WTC11 (cell line): ENCODE data around the gene AGPAT3. TPM values are rescaled to one million over a fixed set of nuclear protein-coding genes. Genes with fewer than 3 reads are reported as not detected.

ENCODE experiments used
- ATAC-seq: fragments of 200-7000 bp; cut with Tn5 transposase; 2 replicates; pipeline ENCODE4 v1.10.0; 2021; ENCODE audit warnings: mild to moderate bottlenecking, moderate library complexity
- CTCF ChIA-PET: fragments of 300-600 bp; sonication (Branson Sonifier 250); formaldehyde crosslinking; loops from one replicate; lab custom pipeline; 2021; ENCODE audit warnings: antibody characterized with exemption; lab: Charles Lee
- POLR2A ChIA-PET: fragments of 350-600 bp; sonication (Branson Sonifier 250); formaldehyde crosslinking; loops from one replicate; lab custom pipeline; 2021; ENCODE audit warnings: antibody characterized with exemption; lab: Charles Lee
- DNase-seq: peaks from one replicate; pipeline ENCODE4 v3.0.0; 2021; ENCODE audit warnings: low spot score
- H3K27ac Mint-ChIP-seq: 2 replicates; pipeline ENCODE4 v1.8.0; 2021; ENCODE audit warnings: mixed read lengths
- H3K27me3 Mint-ChIP-seq: 2 replicates; pipeline ENCODE4 v1.8.0; 2021; ENCODE audit warnings: low read depth, mild to moderate bottlenecking, moderate library complexity, mixed read lengths
- H3K36me3 Mint-ChIP-seq: 2 replicates; pipeline ENCODE4 v1.8.0; 2021; ENCODE audit warnings: mixed read lengths
- H3K4me1 Mint-ChIP-seq: 2 replicates; pipeline ENCODE4 v1.8.0; 2022; ENCODE audit warnings: mixed read lengths
- H3K4me3 Mint-ChIP-seq: 2 replicates; pipeline ENCODE4 v1.8.0; 2021; ENCODE audit warnings: mild to moderate bottlenecking, moderate library complexity, mixed read lengths
- H3K9me3 Mint-ChIP-seq: 2 replicates; pipeline ENCODE4 v1.8.0; 2021; ENCODE audit warnings: mixed read lengths
- EMX1 ChIP-seq: fragments of 250-450 bp; sonication (Bioruptor Pico); IDR thresholded peaks from 2 replicates; pipeline ENCODE4 v1.8.0; 2021; ENCODE audit warnings: mild to moderate bottlenecking
- FOXK1 ChIP-seq: sonication (generic); formaldehyde crosslinking; IDR thresholded peaks from 2 replicates; pipeline ENCODE4 v1.8.0; 2022; ENCODE audit warnings: mild to moderate bottlenecking, moderate library complexity, missing genetic modification reagents
- GABPB1 ChIP-seq: sonication (generic); formaldehyde crosslinking; IDR thresholded peaks from 2 replicates; pipeline ENCODE4 v1.8.1; 2023; ENCODE audit warnings: mild to moderate bottlenecking, missing genetic modification reagents
- NR1H2 ChIP-seq: sonication (generic); formaldehyde crosslinking; IDR thresholded peaks from 2 replicates; pipeline ENCODE4 v1.9.0; 2021; ENCODE audit warnings: mild to moderate bottlenecking, moderate library complexity, missing genetic modification reagents
- SMAD4 ChIP-seq: sonication (generic); formaldehyde crosslinking; IDR thresholded peaks from 2 replicates; pipeline ENCODE4 v1.8.0; 2022; ENCODE audit warnings: mild to moderate bottlenecking, missing genetic modification reagents
- TP53 ChIP-seq: sonication (generic); formaldehyde crosslinking; IDR thresholded peaks from 2 replicates; pipeline ENCODE4 v1.8.1; 2023; ENCODE audit warnings: mild to moderate bottlenecking, missing genetic modification reagents
- ZNF263 ChIP-seq: sonication (generic); formaldehyde crosslinking; IDR thresholded peaks from 2 replicates; pipeline ENCODE4 v1.8.1; 2022; ENCODE audit warnings: low read depth, mild to moderate bottlenecking, moderate library complexity, missing genetic modification reagents
- ZNF423 ChIP-seq: fragments of 250-450 bp; sonication (Bioruptor Pico); IDR thresholded peaks from 2 replicates; pipeline ENCODE4 v2.1.2; 2022; ENCODE audit warnings: mild to moderate bottlenecking, moderate library complexity
- ZNF671 ChIP-seq: fragments of 250-450 bp; sonication (Bioruptor Pico); IDR thresholded peaks from 2 replicates; pipeline ENCODE4 v1.8.0; 2021; ENCODE audit warnings: mild to moderate bottlenecking
- total RNA-seq: library from RNA; stranded (reverse); gene quantifications from 3 replicates; pipeline ENCODE4 v1.2.3, GENCODE V29; 2021
- TF ChIP-seq, protein P1 (sequence below): sonication (generic); formaldehyde crosslinking; IDR thresholded peaks from 2 replicates; pipeline ENCODE4 v1.8.1; 2023; ENCODE audit warnings: mild to moderate bottlenecking, missing genetic modification reagents, borderline replicate concordance
- TF ChIP-seq, protein P2 (sequence below): fragments of 250-450 bp; sonication (Bioruptor Pico); conservative IDR thresholded peaks from 2 replicates; pipeline ENCODE4 v1.9.0; 2021; ENCODE audit warnings: mild to moderate bottlenecking
- TF ChIP-seq, protein P3 (sequence below): fragments of 250-450 bp; sonication (Bioruptor Pico); IDR thresholded peaks from 2 replicates; pipeline ENCODE4 v1.9.0; 2021; ENCODE audit warnings: mild to moderate bottlenecking
- TF ChIP-seq, protein P4 (sequence below): sonication (generic); formaldehyde crosslinking; IDR thresholded peaks from 2 replicates; pipeline ENCODE4 v1.8.0; 2023; ENCODE audit warnings: mild to moderate bottlenecking, missing genetic modification reagents
- TF ChIP-seq, protein P5 (sequence below): sonication (generic); formaldehyde crosslinking; conservative IDR thresholded peaks from 2 replicates; pipeline ENCODE4 v1.8.1; 2023; ENCODE audit warnings: mild to moderate bottlenecking, low read depth, missing genetic modification reagents, moderate library complexity

AGPAT3 gene
- total RNA-seq, 1 experiment from 2014 or later = 5.6 TPM

DNA sequence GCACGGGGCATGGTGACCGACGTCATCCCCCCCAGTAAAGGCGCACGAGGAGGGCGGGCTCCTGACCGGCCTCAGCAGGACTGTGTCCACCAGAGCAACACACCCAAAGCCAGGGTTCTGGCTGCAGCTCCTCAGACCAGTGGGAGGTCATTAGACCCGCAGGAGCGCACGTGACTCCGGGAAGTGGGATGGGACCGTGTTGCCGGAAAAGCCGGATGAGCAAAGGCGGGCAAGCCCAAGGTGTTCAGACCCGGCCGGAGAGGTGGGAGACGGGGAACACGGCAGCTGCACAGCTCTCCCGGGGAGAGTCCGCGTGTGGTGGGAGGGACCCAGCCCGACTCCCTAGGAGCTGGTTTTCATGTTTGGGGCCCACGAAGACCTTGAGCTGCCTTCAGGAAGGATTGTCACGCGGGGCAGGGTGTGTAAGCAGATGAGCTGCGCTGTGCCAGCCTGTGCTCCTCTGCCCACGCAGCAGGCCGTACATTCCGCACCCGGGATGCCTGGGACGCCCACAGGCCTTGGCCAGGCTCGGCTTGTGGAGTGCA is 126.5 kb downstream of the AGPAT3 start:
- Mint-ChIP-seq H3K4me1 (peaks cover under 1% of the 10 kb centered on the region; the same call in 1 of the 2 replicates), H3K36me3 (no peaks in the 10 kb centered on the region), H3K27ac (no peak overlapping the region), H3K4me3 (no peak overlapping the region), H3K27me3 (no peaks in the 10 kb centered on the region; the same call in 1 of the 2 replicates), H3K9me3 (no peaks in the 10 kb centered on the region)
- TF ChIP-seq ZNF671 (CRISPR knock-in tag) (no peak), ZNF263 (CRISPR knock-in tag) (no peak), EMX1 (no peak), GABPB1 (CRISPR knock-in tag) (no peak), FOXK1 (CRISPR knock-in tag) (no peak), SMAD4 (no peak), TP53 (CRISPR knock-in tag) (no peak)
- TF ChIP-seq, protein P1, sequence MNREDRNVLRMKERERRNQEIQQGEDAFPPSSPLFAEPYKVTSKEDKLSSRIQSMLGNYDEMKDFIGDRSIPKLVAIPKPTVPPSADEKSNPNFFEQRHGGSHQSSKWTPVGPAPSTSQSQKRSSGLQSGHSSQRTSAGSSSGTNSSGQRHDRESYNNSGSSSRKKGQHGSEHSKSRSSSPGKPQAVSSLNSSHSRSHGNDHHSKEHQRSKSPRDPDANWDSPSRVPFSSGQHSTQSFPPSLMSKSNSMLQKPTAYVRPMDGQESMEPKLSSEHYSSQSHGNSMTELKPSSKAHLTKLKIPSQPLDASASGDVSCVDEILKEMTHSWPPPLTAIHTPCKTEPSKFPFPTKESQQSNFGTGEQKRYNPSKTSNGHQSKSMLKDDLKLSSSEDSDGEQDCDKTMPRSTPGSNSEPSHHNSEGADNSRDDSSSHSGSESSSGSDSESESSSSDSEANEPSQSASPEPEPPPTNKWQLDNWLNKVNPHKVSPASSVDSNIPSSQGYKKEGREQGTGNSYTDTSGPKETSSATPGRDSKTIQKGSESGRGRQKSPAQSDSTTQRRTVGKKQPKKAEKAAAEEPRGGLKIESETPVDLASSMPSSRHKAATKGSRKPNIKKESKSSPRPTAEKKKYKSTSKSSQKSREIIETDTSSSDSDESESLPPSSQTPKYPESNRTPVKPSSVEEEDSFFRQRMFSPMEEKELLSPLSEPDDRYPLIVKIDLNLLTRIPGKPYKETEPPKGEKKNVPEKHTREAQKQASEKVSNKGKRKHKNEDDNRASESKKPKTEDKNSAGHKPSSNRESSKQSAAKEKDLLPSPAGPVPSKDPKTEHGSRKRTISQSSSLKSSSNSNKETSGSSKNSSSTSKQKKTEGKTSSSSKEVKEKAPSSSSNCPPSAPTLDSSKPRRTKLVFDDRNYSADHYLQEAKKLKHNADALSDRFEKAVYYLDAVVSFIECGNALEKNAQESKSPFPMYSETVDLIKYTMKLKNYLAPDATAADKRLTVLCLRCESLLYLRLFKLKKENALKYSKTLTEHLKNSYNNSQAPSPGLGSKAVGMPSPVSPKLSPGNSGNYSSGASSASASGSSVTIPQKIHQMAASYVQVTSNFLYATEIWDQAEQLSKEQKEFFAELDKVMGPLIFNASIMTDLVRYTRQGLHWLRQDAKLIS = no peak
- TF ChIP-seq, protein P2, sequence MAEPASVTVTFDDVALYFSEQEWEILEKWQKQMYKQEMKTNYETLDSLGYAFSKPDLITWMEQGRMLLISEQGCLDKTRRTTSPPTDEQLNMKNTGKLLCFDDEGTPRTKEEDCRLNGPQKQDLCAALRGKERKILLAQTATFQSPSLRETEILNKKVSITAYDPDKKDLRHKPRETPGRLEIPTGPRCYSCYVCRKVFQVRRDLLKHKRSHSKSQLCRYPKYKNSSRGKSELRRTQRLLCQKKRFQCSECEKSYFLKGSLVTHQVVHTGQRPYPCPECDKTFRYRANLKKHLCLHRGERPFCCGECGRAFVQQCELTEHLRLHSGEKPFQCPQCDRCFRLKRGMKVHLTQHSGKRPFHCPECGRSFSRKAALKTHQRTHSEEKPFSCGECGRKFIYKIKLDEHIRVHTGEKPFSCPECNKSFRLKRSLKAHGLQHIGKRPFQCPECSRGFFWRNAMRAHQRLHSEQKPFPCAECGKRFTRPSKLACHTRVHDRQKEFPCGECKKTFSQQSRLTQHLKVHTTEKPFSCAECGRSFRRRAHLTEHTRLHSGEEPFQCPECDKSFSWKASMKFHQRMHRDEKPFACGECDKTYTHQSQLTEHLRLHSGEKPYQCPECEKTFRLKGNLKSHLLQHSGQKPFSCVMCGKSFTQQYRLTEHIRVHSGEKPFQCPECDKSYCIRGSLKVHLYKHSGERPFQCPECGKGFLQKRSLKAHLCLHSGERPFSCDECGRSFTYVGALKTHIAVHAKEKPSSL = no peak
- TF ChIP-seq, protein P3, sequence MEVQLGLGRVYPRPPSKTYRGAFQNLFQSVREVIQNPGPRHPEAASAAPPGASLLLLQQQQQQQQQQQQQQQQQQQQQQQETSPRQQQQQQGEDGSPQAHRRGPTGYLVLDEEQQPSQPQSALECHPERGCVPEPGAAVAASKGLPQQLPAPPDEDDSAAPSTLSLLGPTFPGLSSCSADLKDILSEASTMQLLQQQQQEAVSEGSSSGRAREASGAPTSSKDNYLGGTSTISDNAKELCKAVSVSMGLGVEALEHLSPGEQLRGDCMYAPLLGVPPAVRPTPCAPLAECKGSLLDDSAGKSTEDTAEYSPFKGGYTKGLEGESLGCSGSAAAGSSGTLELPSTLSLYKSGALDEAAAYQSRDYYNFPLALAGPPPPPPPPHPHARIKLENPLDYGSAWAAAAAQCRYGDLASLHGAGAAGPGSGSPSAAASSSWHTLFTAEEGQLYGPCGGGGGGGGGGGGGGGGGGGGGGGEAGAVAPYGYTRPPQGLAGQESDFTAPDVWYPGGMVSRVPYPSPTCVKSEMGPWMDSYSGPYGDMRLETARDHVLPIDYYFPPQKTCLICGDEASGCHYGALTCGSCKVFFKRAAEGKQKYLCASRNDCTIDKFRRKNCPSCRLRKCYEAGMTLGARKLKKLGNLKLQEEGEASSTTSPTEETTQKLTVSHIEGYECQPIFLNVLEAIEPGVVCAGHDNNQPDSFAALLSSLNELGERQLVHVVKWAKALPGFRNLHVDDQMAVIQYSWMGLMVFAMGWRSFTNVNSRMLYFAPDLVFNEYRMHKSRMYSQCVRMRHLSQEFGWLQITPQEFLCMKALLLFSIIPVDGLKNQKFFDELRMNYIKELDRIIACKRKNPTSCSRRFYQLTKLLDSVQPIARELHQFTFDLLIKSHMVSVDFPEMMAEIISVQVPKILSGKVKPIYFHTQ (CRISPR knock-in tag) = no peak
- TF ChIP-seq, protein P4, sequence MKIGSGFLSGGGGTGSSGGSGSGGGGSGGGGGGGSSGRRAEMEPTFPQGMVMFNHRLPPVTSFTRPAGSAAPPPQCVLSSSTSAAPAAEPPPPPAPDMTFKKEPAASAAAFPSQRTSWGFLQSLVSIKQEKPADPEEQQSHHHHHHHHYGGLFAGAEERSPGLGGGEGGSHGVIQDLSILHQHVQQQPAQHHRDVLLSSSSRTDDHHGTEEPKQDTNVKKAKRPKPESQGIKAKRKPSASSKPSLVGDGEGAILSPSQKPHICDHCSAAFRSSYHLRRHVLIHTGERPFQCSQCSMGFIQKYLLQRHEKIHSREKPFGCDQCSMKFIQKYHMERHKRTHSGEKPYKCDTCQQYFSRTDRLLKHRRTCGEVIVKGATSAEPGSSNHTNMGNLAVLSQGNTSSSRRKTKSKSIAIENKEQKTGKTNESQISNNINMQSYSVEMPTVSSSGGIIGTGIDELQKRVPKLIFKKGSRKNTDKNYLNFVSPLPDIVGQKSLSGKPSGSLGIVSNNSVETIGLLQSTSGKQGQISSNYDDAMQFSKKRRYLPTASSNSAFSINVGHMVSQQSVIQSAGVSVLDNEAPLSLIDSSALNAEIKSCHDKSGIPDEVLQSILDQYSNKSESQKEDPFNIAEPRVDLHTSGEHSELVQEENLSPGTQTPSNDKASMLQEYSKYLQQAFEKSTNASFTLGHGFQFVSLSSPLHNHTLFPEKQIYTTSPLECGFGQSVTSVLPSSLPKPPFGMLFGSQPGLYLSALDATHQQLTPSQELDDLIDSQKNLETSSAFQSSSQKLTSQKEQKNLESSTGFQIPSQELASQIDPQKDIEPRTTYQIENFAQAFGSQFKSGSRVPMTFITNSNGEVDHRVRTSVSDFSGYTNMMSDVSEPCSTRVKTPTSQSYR = no peak
- DNase-seq (no peak), ATAC-seq (no peak)
- POLR2A ChIA-PET = no interaction called here
- CTCF ChIA-PET = interaction anchor here (1.1 to 1.4 kb wide), 2 partner anchors 9 to 176 kb away, joined by 3 to 4 read pairs; no protein-coding TSS in a partner anchor

DNA sequence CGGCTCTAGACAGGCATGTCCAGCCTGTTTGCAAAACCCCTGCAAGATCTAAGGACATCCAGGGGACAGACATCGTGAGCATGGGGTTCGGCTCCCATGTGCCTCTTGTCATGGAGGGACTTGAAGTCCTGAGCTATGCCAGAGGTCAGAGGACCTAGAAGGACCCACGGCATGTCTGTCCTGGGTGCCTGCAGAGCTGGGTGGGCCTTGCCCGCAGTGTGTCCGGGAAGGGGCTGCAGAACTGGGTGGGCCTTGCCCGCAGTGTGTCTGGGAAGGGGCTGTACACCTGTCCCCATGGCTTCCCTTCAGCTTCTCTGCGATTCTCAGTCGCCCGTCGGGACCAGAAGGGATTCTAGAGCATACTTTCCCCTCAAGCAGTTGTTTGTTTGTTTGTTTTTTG is 127.1 kb downstream of the AGPAT3 start:
- Mint-ChIP-seq H3K4me1 (no peaks in the 10 kb centered on the region), H3K27me3 (no peaks in the 10 kb centered on the region; the same call in 1 of the 2 replicates), H3K27ac (no peak overlapping the region), H3K9me3 (no peaks in the 10 kb centered on the region), H3K36me3 (no peaks in the 10 kb centered on the region), H3K4me3 (no peak overlapping the region)
- ChIA-PET POLR2A (no interaction called here), CTCF (interaction anchor here (0.7 to 1.4 kb wide), 4 partner anchors 9 to 176 kb away, joined by 3 to 4 read pairs (median 3); no protein-coding TSS in a partner anchor)
- TF ChIP-seq, protein P4 = no peak
- TF ChIP-seq, protein P5, sequence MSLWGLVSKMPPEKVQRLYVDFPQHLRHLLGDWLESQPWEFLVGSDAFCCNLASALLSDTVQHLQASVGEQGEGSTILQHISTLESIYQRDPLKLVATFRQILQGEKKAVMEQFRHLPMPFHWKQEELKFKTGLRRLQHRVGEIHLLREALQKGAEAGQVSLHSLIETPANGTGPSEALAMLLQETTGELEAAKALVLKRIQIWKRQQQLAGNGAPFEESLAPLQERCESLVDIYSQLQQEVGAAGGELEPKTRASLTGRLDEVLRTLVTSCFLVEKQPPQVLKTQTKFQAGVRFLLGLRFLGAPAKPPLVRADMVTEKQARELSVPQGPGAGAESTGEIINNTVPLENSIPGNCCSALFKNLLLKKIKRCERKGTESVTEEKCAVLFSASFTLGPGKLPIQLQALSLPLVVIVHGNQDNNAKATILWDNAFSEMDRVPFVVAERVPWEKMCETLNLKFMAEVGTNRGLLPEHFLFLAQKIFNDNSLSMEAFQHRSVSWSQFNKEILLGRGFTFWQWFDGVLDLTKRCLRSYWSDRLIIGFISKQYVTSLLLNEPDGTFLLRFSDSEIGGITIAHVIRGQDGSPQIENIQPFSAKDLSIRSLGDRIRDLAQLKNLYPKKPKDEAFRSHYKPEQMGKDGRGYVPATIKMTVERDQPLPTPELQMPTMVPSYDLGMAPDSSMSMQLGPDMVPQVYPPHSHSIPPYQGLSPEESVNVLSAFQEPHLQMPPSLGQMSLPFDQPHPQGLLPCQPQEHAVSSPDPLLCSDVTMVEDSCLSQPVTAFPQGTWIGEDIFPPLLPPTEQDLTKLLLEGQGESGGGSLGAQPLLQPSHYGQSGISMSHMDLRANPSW (CRISPR knock-in tag) = no peak
- no peak for TF ChIP-seq ZNF423 (CRISPR knock-in tag)
- no peak for TF ChIP-seq NR1H2 (CRISPR knock-in tag)
- ATAC-seq (no peak), DNase-seq (no peak)
